ENCODE measurements around the gene SLC12A7.

GRCh38 chr5:1027631-1028441, 84.0 kb downstream of the SLC12A7 start:
- TF ChIP-seq CTCF (tag by site-specific recombination; IDR thresholded peaks at IDR 0.05) (no peak), ZBTB6 (tag by site-specific recombination; IDR thresholded peaks at IDR 0.05) (no peak), PRDM2 (tag by site-specific recombination; IDR thresholded peaks at IDR 0.05; ENCODE audit: borderline replicate concordance) (no peak), ZNF274 (IDR thresholded peaks at IDR 0.05; ENCODE audit: low read length) (no peak), ZNF274 (tag by site-specific recombination; IDR thresholded peaks at IDR 0.05; ENCODE audit: borderline replicate concordance) (no peak), ZBTB17 (tag by site-specific recombination; IDR thresholded peaks at IDR 0.05) (no peak), ZNF133 (tag by site-specific recombination; IDR thresholded peaks at IDR 0.05) (no peak), OVOL3 (tag by site-specific recombination; IDR thresholded peaks at IDR 0.05) (no peak), ZSCAN23 (tag by site-specific recombination; IDR thresholded peaks at IDR 0.05) (no peak), ZSCAN18 (tag by site-specific recombination; IDR thresholded peaks at IDR 0.05) (no peak)
